Fibroblast of skin of left quadriceps (primary cell): Measurements from ENCODE around the gene MAP4K4.

Experiments used
- DNase-seq, 2 experiments: peaks; one replicate each; pipeline ENCODE4 v3.0.0-alpha.2; 2013; ENCODE audit warnings: low read depth in 2 of 2

The MAP4K4 gene

DNA sequence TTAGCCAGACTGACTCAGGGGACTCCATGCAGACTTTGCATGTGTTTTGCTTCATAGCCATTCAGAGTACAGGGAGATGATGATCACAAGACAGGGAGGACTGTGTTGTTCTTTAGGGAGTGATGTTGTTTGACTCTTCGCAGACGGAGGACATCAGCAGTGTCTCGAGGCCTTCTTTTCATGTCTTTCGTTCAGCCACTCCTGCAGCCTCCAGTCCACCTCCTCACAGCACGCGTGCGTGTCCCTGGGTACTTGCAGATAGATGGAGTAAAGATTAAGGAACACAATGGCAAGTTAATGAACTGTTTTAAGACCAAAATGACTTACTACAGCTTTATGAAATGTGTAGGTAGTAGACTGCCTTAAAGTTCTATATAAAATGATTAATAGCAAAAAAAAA is 114.7 kb downstream of the MAP4K4 start:
- no peak for DNase-seq

- no peak for DNase-seq
Measured at GRCh38 chr2:101814752-101815151, 117.2 kb downstream of the MAP4K4 start.

- no peak for DNase-seq
Measured at GRCh38 chr2:101815154-101815553, 117.6 kb downstream of the MAP4K4 start.

DNA sequence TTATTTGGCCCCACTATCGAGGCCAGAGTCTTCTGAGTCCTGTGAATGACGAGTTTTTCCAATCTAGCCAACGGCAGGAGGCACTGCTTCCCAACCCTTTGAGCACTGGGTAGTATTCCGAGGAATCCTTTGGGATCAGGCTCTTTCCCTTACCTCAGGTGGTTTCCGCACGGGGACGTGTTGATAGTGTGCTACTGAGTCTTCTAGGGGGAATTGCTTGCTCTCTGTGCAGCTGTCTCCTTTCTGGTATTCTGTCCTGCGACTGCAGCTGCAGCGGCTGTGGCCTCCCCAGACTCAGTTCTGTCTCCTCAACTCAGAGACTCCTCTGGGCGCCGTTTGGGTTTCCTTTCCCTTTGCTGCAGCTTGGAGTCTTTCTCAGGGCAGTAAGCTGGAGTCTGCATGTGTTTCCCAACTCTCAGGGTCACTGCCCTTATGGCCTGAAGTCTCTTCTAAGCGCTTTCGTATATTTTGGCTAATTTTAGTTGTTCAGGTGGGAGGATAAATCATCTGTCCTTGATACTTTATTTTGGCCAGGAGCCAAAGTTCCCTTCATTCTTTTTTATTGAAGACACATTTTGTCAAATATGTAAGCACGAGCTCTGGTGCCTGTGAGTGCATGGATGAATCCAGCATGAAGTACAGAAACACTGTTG is 118.4 kb downstream of the MAP4K4 start:
- DNase-seq, result peak in 1 of 2 experiments; percentile 42

GRCh38 chr2:101816598-101816997 is 119.1 kb downstream of the MAP4K4 start:
- no peak for DNase-seq

DNA sequence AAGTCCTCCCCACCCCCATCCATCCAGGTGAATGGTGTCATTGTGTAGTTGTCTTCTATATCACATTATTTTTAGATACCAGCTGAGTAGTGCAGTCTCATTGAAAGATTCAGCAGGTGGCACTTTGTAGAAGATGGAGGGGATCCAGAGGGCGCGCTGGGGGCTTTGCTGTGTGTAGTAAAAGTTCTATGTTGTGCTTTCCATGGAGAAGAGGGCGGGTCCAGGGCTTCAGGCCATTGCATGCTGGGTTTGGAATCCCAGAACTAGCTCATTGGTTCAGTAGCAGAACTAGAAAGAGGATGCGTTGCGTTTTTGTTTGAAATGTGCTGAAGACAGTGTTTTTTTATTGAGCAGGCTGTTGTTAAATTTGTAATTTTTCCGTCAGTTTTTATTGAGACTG is 120.0 kb downstream of the MAP4K4 start:
- DNase-seq, result no peak

GRCh38 chr2:101818531-101819451 is 121.3 kb downstream of the MAP4K4 start:
- peak; percentile 52 to 57 for DNase-seq

DNA sequence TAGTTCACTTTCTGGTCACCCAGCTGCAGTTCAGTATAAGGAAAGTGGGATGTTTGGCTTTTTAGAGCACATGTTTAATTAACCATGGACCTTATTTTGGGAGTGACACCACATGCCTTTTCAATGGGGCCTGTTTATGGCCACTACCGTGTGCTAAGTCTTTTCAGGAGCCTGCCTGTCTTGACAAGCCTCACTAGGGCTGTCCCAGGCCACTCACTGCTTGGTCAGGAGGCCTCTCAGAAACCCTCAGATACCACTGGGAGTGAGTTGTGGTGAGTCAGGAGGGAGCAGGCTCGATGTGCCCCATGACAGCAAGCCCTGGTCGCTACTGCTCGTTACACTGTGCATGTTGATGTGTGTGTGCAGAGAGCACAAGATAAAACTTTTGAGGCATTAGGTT is 123.0 kb downstream of the MAP4K4 start:
- no peak for DNase-seq

GRCh38 chr2:101821059-101821805 is 123.7 kb downstream of the MAP4K4 start:
- no peak for DNase-seq

GRCh38 chr2:101821828-101822458 is 124.4 kb downstream of the MAP4K4 start:
- no peak for DNase-seq

DNA sequence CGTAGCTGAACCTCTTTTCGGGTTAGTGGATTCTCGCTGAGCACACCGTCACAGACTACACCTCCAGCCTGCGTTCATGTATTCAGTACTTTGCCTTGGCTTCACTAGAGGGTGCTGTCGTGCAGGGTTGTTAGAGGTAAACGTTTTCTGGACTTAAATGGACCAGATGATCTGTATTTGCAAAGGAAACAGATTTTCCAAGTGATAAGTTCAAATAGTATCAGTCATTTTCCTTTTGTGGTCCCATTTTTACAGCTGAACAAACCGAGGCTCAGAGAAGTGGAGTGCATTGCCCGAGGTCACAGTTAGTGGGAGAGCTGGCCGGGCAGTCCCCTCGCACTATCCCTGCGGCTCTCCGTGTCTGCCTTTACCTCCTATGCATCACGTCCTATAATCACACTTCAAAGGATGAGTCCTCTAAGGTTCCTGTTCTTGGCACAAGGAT is 125.9 kb downstream of the MAP4K4 start:
- peak in 1 of 2 experiments; percentile 49 for DNase-seq

GRCh38 chr2:101823859-101824258 is 126.4 kb downstream of the MAP4K4 start:
- no peak for DNase-seq

GRCh38 chr2:101826716-101827115 is 129.2 kb downstream of the MAP4K4 start:
- DNase-seq, result no peak

DNA sequence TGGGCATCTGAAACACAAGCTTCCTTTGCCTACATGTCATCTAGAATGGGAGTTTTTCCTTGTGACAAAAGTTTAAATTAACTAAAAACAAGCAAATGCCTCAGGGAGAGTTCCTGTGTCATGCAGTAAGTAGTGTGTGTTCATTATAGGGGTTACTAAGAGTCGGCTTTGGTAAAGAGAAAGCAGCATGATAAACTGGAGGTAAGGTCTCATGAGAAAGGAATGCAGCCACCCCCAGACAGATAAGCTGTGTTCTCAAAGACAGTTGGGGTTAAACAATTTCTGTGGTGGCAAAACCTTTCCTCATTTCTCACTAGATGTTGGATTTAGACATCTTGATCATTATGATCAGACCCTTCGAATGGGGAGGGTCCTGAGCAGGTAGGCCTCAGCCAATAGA is 129.7 kb downstream of the MAP4K4 start:
- peak; percentile 58 to 59 for DNase-seq

DNA sequence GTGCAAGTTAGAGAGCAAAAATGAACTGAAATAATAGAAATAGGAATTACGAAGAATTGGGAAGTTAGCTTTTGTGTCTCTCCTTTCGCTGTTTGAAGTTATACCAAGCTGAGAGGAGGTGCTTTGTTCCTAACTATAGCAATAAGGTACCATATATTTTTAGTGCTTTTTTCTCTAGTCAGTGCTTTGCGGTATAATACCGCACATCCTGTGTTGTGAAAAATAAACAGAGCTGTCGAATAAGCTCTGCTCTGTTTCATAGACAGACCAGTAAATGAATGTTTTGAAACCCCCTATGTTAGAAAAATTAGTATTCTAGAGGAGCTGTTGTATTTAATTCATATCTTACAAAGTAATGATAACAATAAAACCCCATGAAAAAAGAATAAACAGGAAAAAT is 130.8 kb downstream of the MAP4K4 start:
- no peak for DNase-seq

DNA sequence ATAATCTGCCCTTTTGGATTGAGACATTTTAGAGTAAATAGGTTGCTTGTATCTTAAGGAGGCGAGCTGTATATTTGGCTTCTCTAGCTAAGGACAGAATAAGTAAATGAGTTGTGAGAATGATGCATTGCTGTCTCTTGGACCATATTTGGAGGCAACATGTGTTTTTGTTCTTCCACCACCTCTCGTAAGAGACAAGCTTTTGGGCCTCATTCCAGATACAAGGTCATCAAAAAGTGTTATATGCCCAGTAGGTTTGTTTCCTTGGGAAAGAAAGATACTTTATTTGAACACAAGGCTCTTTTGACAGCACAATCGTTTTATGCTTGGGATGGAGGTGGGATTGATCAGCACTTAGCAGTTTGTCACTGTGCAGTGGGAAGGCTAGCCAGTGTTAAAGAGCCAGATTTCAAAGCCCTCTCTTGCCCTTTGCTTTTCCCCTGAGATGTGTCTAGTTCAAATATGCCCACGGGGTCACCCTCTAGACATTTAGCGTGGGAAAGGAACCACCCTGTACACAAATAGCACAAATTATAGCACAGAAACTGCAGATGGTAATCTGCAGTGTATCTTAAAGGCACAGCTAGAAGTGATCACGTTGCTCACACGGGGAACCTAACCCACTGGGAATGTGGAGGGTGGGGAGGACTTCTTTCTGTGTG is 131.3 kb downstream of the MAP4K4 start:
- DNase-seq, result no peak

GRCh38 chr2:101829429-101829828 is 131.9 kb downstream of the MAP4K4 start:
- no peak for DNase-seq

DNA sequence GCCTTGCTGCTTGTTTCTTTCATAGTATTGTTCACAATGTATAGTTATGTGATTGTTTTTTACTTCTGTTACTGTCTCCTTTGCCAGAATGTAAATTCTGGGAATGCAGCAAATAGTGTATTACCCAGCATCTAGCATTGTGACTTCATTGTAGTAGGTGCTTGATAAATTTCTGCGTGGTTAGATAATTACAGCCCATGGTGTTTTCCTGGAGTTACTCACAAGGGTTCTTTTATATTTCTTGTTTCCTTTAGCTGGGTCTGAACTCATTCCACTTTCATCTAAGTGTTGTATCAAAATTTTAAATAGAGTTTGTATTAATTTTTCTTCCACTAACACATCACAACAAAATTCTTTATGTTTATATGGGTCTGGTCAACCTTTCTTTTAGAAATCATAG is 132.6 kb downstream of the MAP4K4 start:
- DNase-seq, result no peak

- no peak for DNase-seq
Measured at GRCh38 chr2:101830555-101830954, 133.0 kb downstream of the MAP4K4 start.

- DNase-seq, result peak in 1 of 2 experiments; percentile 43
Measured at GRCh38 chr2:101831351-101831865, 133.9 kb downstream of the MAP4K4 start.

GRCh38 chr2:101832114-101832513 is 134.6 kb downstream of the MAP4K4 start:
- DNase-seq, result no peak
